HEK293 (cell line): ENCODE results near the gene ZNF12.

Source experiments
- CTCF ChIA-PET: fragments of 350-600 bp; formaldehyde crosslinking; extraction: SDS; loops from one replicate; lab custom pipeline; 2021; ENCODE audit warnings: antibody characterized with exemption; lab: Yijun Ruan, JAX
- POLR2A ChIA-PET: fragments of 300-600 bp; formaldehyde crosslinking; extraction: SDS; loops from one replicate; lab custom pipeline; 2020; ENCODE audit warnings: antibody characterized with exemption, inconsistent platforms; lab: Yijun Ruan, JAX
- H3K27ac ChIP-seq: fragments of 200-500 bp; sonication (Bioruptor generic); 2 replicates; pipeline ENCODE4 v1.5.1; 2014; ENCODE audit warnings: low read depth, low read length, control low read depth, inconsistent platforms; ENCODE audit errors: extremely low read depth
- H3K36me3 ChIP-seq, 2 experiments: fragments of 200-500 bp in 1 of 2; sonication (Bioruptor generic) in 1 of 2; 1 replicate in 1 of 2; 2 replicates in 1 of 2; pipeline ENCODE4 v1.5.1; 2014 to 2017; ENCODE audit warnings: inconsistent platforms in 2 of 2, low read length in 2 of 2; ENCODE audit not compliant: control insufficient read depth in 2 of 2, insufficient read depth in 1 of 2
- H3K4me1 ChIP-seq: fragments of 200-500 bp; sonication (Bioruptor generic); 2 replicates; pipeline ENCODE4 v1.5.1; 2014; ENCODE audit warnings: mild to moderate bottlenecking, low read length, inconsistent platforms; ENCODE audit not compliant: control insufficient read depth, insufficient read depth
- H3K4me3 ChIP-seq: 2 replicates; pipeline ENCODE4 v1.5.1; 2011; ENCODE audit warnings: low read depth, mild to moderate bottlenecking, control low read depth, low read length, moderate library complexity
- H3K9me3 ChIP-seq: fragments of 200-500 bp; sonication (Bioruptor generic); 2 replicates; pipeline ENCODE4 v1.5.1; 2014; ENCODE audit warnings: low read depth, low read length, inconsistent platforms; ENCODE audit not compliant: control insufficient read depth, insufficient read depth
- CTCF ChIP-seq: fragments of 450-650 bp; formaldehyde crosslinking; IDR thresholded peaks from 2 replicates; pipeline ENCODE4 v1.5.1; 2016; ENCODE audit warnings: missing biosample characterization, missing genetic modification characterization
- EGR2 ChIP-seq: fragments of 450-650 bp; formaldehyde crosslinking; IDR thresholded peaks from 2 replicates; pipeline ENCODE4 v1.5.1; 2016; ENCODE audit warnings: low read depth, missing biosample characterization, missing genetic modification characterization
- REST ChIP-seq: fragments of 450-650 bp; formaldehyde crosslinking; IDR thresholded peaks from 2 replicates; pipeline ENCODE4 v1.5.1; 2016; ENCODE audit warnings: missing biosample characterization, missing genetic modification characterization
- SP3 ChIP-seq: fragments of 450-650 bp; formaldehyde crosslinking; IDR thresholded peaks from 2 replicates; pipeline ENCODE4 v1.5.1; 2016; ENCODE audit warnings: missing biosample characterization, missing genetic modification characterization
- SP7 ChIP-seq: fragments of 450-650 bp; formaldehyde crosslinking; IDR thresholded peaks from 2 replicates; pipeline ENCODE4 v1.5.1; 2016; ENCODE audit warnings: missing biosample characterization, missing genetic modification characterization
- ZNF114 ChIP-seq: fragments of 450-650 bp; formaldehyde crosslinking; IDR thresholded peaks from 2 replicates; pipeline ENCODE4 v1.5.0; 2017; ENCODE audit warnings: missing biosample characterization, missing genetic modification characterization
- ZNF146 ChIP-seq: fragments of 450-650 bp; formaldehyde crosslinking; IDR thresholded peaks from 2 replicates; pipeline ENCODE4 v1.5.1; 2016; ENCODE audit warnings: missing biosample characterization, missing genetic modification characterization
- ZNF157 ChIP-seq: fragments of 450-650 bp; formaldehyde crosslinking; IDR thresholded peaks from 2 replicates; pipeline ENCODE4 v1.5.1; 2016; ENCODE audit warnings: missing biosample characterization, missing genetic modification characterization
- ZNF175 ChIP-seq: fragments of 450-650 bp; formaldehyde crosslinking; IDR thresholded peaks from 2 replicates; pipeline ENCODE4 v1.5.1; 2016; ENCODE audit warnings: missing biosample characterization, missing genetic modification characterization
- ZNF266 ChIP-seq: fragments of 450-650 bp; formaldehyde crosslinking; IDR thresholded peaks from 2 replicates; pipeline ENCODE4 v1.5.1; 2016; ENCODE audit warnings: missing biosample characterization, missing genetic modification characterization, low read depth
- ZNF585B ChIP-seq: fragments of 450-650 bp; formaldehyde crosslinking; IDR thresholded peaks from 2 replicates; pipeline ENCODE4 v1.5.1; 2016; ENCODE audit warnings: missing biosample characterization, missing genetic modification characterization
- ZNF654 ChIP-seq: fragments of 450-650 bp; formaldehyde crosslinking; IDR thresholded peaks from 2 replicates; pipeline ENCODE4 v1.5.1; 2016; ENCODE audit warnings: low read depth, missing biosample characterization, missing genetic modification characterization
- TF ChIP-seq, protein P1 (sequence below): fragments of 450-650 bp; formaldehyde crosslinking; IDR thresholded peaks from 2 replicates; pipeline ENCODE4 v1.5.1; 2016; ENCODE audit warnings: missing biosample characterization, missing genetic modification characterization, borderline replicate concordance
- TF ChIP-seq, protein P2 (sequence below): fragments of 450-650 bp; formaldehyde crosslinking; IDR thresholded peaks from 2 replicates; pipeline ENCODE4 v1.5.1; 2017; ENCODE audit warnings: missing biosample characterization, missing genetic modification characterization
- TF ChIP-seq, protein P3 (sequence below): fragments of 450-650 bp; formaldehyde crosslinking; IDR thresholded peaks from 2 replicates; pipeline ENCODE4 v1.5.1; 2016; ENCODE audit warnings: missing biosample characterization, missing genetic modification characterization

The ZNF12 gene

DNA sequence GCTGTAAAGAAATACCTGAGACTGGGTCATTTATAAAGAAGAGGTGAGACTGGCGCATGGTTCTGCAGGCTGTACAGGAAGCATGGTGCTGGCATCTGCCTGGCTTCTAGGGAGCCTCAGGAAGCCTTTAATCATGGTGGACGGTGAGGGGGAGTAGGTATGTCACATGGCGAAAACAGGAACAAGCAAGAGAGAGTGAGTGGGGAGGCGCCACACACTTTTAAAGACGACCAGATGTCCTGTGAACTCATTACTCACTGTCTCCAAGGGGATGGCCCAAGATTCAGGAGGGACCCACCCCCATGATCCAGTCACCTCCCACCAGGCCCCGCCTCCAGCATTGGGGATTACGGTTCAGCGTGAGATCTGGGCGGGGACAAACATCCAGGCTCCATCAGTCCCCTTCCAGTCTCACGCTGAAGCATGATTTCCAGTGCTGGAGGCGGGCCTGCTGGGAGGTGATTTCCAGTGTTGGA, 66.5 kb downstream of the ZNF12 start (continued):
- no peak for TF ChIP-seq REST (tag by site-specific recombination)
- TF ChIP-seq ZNF175 (tag by site-specific recombination): no peak
- no peak for TF ChIP-seq ZNF146 (tag by site-specific recombination)
- TF ChIP-seq ZNF585B (tag by site-specific recombination): no peak
- TF ChIP-seq SP3 (tag by site-specific recombination): 0 out of 2 replicates have a peak, but pooled peaks have one; percentile 12
- peak; percentile 69 for TF ChIP-seq EGR2 (tag by site-specific recombination)
- no peak for TF ChIP-seq CTCF
- TF ChIP-seq, all 188 proteins: peak for 4

GRCh38 chr7:6639627-6640026, 67.1 kb downstream of the ZNF12 start:
- H3K9me3 ChIP-seq: no peaks in the 10 kb centered on the region
- no peak overlapping the region for H3K27ac ChIP-seq
- POLR2A ChIA-PET: no interaction called here
- no peaks in the 10 kb centered on the region for H3K4me1 ChIP-seq
- H3K36me3 ChIP-seq: peaks cover 0 to 57% of the 10 kb centered on the region in 2 experiments; a peak in 2 of 3 replicates
- no peak overlapping the region for H3K4me3 ChIP-seq
- TF ChIP-seq ZNF266 (tag by site-specific recombination) (no peak), ZNF654 (no peak)
- TF ChIP-seq, protein P1, sequence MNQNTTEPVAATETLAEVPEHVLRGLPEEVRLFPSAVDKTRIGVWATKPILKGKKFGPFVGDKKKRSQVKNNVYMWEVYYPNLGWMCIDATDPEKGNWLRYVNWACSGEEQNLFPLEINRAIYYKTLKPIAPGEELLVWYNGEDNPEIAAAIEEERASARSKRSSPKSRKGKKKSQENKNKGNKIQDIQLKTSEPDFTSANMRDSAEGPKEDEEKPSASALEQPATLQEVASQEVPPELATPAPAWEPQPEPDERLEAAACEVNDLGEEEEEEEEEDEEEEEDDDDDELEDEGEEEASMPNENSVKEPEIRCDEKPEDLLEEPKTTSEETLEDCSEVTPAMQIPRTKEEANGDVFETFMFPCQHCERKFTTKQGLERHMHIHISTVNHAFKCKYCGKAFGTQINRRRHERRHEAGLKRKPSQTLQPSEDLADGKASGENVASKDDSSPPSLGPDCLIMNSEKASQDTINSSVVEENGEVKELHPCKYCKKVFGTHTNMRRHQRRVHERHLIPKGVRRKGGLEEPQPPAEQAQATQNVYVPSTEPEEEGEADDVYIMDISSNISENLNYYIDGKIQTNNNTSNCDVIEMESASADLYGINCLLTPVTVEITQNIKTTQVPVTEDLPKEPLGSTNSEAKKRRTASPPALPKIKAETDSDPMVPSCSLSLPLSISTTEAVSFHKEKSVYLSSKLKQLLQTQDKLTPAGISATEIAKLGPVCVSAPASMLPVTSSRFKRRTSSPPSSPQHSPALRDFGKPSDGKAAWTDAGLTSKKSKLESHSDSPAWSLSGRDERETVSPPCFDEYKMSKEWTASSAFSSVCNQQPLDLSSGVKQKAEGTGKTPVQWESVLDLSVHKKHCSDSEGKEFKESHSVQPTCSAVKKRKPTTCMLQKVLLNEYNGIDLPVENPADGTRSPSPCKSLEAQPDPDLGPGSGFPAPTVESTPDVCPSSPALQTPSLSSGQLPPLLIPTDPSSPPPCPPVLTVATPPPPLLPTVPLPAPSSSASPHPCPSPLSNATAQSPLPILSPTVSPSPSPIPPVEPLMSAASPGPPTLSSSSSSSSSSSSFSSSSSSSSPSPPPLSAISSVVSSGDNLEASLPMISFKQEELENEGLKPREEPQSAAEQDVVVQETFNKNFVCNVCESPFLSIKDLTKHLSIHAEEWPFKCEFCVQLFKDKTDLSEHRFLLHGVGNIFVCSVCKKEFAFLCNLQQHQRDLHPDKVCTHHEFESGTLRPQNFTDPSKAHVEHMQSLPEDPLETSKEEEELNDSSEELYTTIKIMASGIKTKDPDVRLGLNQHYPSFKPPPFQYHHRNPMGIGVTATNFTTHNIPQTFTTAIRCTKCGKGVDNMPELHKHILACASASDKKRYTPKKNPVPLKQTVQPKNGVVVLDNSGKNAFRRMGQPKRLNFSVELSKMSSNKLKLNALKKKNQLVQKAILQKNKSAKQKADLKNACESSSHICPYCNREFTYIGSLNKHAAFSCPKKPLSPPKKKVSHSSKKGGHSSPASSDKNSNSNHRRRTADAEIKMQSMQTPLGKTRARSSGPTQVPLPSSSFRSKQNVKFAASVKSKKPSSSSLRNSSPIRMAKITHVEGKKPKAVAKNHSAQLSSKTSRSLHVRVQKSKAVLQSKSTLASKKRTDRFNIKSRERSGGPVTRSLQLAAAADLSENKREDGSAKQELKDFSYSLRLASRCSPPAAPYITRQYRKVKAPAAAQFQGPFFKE (tag by site-specific recombination): no peak
- CTCF ChIA-PET: no interaction called here

- H3K4me1 ChIP-seq: no peaks in the 10 kb centered on the region
- H3K4me3 ChIP-seq: no peak overlapping the region
- no peaks in the 10 kb centered on the region for H3K9me3 ChIP-seq
- CTCF ChIA-PET: no interaction called here
- H3K27ac ChIP-seq: no peak overlapping the region
- POLR2A ChIA-PET: no interaction called here
- peaks cover 0 to 51% of the 10 kb centered on the region in 2 experiments; a peak in 2 of 3 replicates for H3K36me3 ChIP-seq
- TF ChIP-seq, protein P2, sequence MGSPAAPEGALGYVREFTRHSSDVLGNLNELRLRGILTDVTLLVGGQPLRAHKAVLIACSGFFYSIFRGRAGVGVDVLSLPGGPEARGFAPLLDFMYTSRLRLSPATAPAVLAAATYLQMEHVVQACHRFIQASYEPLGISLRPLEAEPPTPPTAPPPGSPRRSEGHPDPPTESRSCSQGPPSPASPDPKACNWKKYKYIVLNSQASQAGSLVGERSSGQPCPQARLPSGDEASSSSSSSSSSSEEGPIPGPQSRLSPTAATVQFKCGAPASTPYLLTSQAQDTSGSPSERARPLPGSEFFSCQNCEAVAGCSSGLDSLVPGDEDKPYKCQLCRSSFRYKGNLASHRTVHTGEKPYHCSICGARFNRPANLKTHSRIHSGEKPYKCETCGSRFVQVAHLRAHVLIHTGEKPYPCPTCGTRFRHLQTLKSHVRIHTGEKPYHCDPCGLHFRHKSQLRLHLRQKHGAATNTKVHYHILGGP (tag by site-specific recombination): no peak
- TF ChIP-seq ZNF157 (tag by site-specific recombination) (no peak), SP3 (tag by site-specific recombination) (no peak), ZNF114 (tag by site-specific recombination) (no peak), SP7 (tag by site-specific recombination) (no peak)
- TF ChIP-seq, protein P3, sequence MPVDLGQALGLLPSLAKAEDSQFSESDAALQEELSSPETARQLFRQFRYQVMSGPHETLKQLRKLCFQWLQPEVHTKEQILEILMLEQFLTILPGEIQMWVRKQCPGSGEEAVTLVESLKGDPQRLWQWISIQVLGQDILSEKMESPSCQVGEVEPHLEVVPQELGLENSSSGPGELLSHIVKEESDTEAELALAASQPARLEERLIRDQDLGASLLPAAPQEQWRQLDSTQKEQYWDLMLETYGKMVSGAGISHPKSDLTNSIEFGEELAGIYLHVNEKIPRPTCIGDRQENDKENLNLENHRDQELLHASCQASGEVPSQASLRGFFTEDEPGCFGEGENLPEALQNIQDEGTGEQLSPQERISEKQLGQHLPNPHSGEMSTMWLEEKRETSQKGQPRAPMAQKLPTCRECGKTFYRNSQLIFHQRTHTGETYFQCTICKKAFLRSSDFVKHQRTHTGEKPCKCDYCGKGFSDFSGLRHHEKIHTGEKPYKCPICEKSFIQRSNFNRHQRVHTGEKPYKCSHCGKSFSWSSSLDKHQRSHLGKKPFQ (tag by site-specific recombination): no peak
Observed at GRCh38 chr7:6639032-6639431, 67.7 kb downstream of the ZNF12 start.
